IMR-90 (cell line): ENCODE measurements around the gene KPNA2. TPM values are rescaled to one million over a fixed set of nuclear protein-coding genes. Genes with fewer than 3 reads are reported as not detected.
A peak's percentile ranks its signal among the peaks of the same experiment; 100 is the strongest.

Experiments
- ATAC-seq: fragments of 200-7000 bp; cut with Tn5 transposase; 2 replicates; pipeline ENCODE4 v1.9.1; 2020; ENCODE audit warnings: low read depth, mild to moderate bottlenecking, moderate library complexity
- BruUV-seq: library from RNA; stranded (reverse); fragments of 400-500 nt; replicated peaks from 2 replicates; lab custom pipeline; 2021; lab: Mats Ljungman, UMichigan
- CTCF ChIA-PET: fragments of 300-600 bp; formaldehyde crosslinking; extraction: SDS; loops from one replicate; lab custom pipeline; 2021; ENCODE audit warnings: antibody characterized with exemption; lab: Yijun Ruan, JAX
- POLR2A ChIA-PET: fragments of 300-600 bp; sonication (Branson Sonifier 250); formaldehyde crosslinking; loops from one replicate; lab custom pipeline; 2022; ENCODE audit warnings: antibody characterized with exemption; ENCODE audit not compliant: unreplicated experiment; lab: Charles Lee
- DNase-seq: peaks from one replicate; pipeline ENCODE4 v3.0.0; 2013
- H2AFZ ChIP-seq: replicated peaks from 2 replicates; pipeline ENCODE3; 2013; ENCODE audit warnings: low read length, mild to moderate bottlenecking; ENCODE audit not compliant: poor library complexity
- H2AK5ac ChIP-seq: 2 replicates; pipeline ENCODE4 v1.6.1; 2013; ENCODE audit warnings: low read depth, low read length, inconsistent platforms
- H2AK9ac ChIP-seq: replicated peaks from 2 replicates; pipeline ENCODE3; 2013; ENCODE audit warnings: mild to moderate bottlenecking, low read depth, low read length, moderate library complexity; ENCODE audit not compliant: poor library complexity
- H2BK120ac ChIP-seq: 2 replicates; pipeline ENCODE4 v1.6.1; 2013; ENCODE audit warnings: low read depth, low read length, inconsistent platforms
- H2BK15ac ChIP-seq: 3 replicates; pipeline ENCODE4 v1.6.1; 2013; ENCODE audit warnings: low read depth, low read length, inconsistent platforms
- H2BK20ac ChIP-seq: 2 replicates; pipeline ENCODE4 v1.6.1; 2013; ENCODE audit warnings: low read depth, mild to moderate bottlenecking, inconsistent platforms, low read length, moderate library complexity
- H2BK5ac ChIP-seq: 2 replicates; pipeline ENCODE4 v1.6.1; 2013; ENCODE audit warnings: mild to moderate bottlenecking, low read depth, low read length, inconsistent platforms; ENCODE audit not compliant: poor library complexity, severe bottlenecking
- H3K14ac ChIP-seq: replicated peaks from 2 replicates; pipeline ENCODE4 v1.6.1; 2013; ENCODE audit warnings: low read depth, low read length, inconsistent platforms
- H3K18ac ChIP-seq: 2 replicates; pipeline ENCODE4 v1.6.1; 2013; ENCODE audit warnings: low read depth, low read length, control low read depth
- H3K23ac ChIP-seq: 2 replicates; pipeline ENCODE4 v1.6.1; 2013; ENCODE audit warnings: low read depth, low read length, inconsistent platforms
- H3K27ac ChIP-seq: 2 replicates; pipeline ENCODE4 v1.5.1; 2013; ENCODE audit warnings: mild to moderate bottlenecking, control low read depth, low read length; ENCODE audit not compliant: insufficient read depth
- H3K27me3 ChIP-seq: 2 replicates; pipeline ENCODE4 v1.6.1; 2013; ENCODE audit warnings: low read length; ENCODE audit not compliant: control insufficient read depth, insufficient read depth
- H3K36me3 ChIP-seq: 2 replicates; pipeline ENCODE4 v1.6.1; 2013; ENCODE audit warnings: low read length, mixed read lengths; ENCODE audit not compliant: control insufficient read depth, insufficient read depth
- H3K4ac ChIP-seq: 2 replicates; pipeline ENCODE4 v1.6.1; 2013; ENCODE audit warnings: low read depth, low read length, inconsistent platforms
- H3K4me1 ChIP-seq: 2 replicates; pipeline ENCODE4 v1.6.1; 2013; ENCODE audit warnings: low read length, mixed read lengths; ENCODE audit not compliant: control insufficient read depth, insufficient read depth
- H3K4me2 ChIP-seq: 2 replicates; pipeline ENCODE4 v1.6.1; 2013; ENCODE audit warnings: low read depth, mild to moderate bottlenecking, control low read depth, low read length, moderate library complexity
- H3K4me3 ChIP-seq: 2 replicates; pipeline ENCODE4 v1.5.1; 2013; ENCODE audit warnings: low read depth, mild to moderate bottlenecking, control low read depth, low read length, moderate library complexity; ENCODE audit not compliant: insufficient read depth
- H3K56ac ChIP-seq: 2 replicates; pipeline ENCODE4 v1.6.1; 2013; ENCODE audit warnings: low read length, inconsistent platforms; ENCODE audit not compliant: insufficient read depth; ENCODE audit errors: extremely low read depth
- H3K79me1 ChIP-seq, 2 experiments: 2 replicates each; pipeline ENCODE4 v1.6.1; 2013; ENCODE audit warnings: low read length in 2 of 2, inconsistent platforms in 1 of 2, low read depth in 1 of 2
- H3K9ac ChIP-seq: 2 replicates; pipeline ENCODE4 v1.6.1; 2013; ENCODE audit warnings: low read depth, low read length, control low read depth
- H3K9me1 ChIP-seq: 2 replicates; pipeline ENCODE4 v1.6.1; 2013; ENCODE audit warnings: low read length, inconsistent platforms; ENCODE audit not compliant: insufficient read depth
- H3K9me3 ChIP-seq: 2 replicates; pipeline ENCODE4 v1.6.1; 2013; ENCODE audit warnings: low read length; ENCODE audit not compliant: control insufficient read depth, insufficient read depth
- H4K20me1 ChIP-seq: 2 replicates; pipeline ENCODE4 v1.6.1; 2013; ENCODE audit warnings: low read length, inconsistent platforms; ENCODE audit not compliant: insufficient read depth
- H4K5ac ChIP-seq: 2 replicates; pipeline ENCODE4 v1.6.1; 2013; ENCODE audit warnings: mild to moderate bottlenecking, low read depth, low read length, control low read depth
- H4K8ac ChIP-seq, 2 experiments: 2 replicates each; pipeline ENCODE4 v1.6.1; 2013; ENCODE audit warnings: low read depth in 2 of 2, low read length in 2 of 2, control low read depth in 1 of 2, inconsistent platforms in 1 of 2
- H4K91ac ChIP-seq: 2 replicates; pipeline ENCODE4 v1.6.1; 2013; ENCODE audit warnings: low read depth, low read length, inconsistent platforms; ENCODE audit not compliant: insufficient read depth
- BHLHE40 ChIP-seq: fragments of 150-350 bp; IDR thresholded peaks from 2 replicates; pipeline ENCODE4 v1.6.1; 2016; ENCODE audit warnings: mild to moderate bottlenecking, low read depth, low read length
- CEBPB ChIP-seq: IDR thresholded peaks from 2 replicates; pipeline ENCODE4 v1.6.1; 2012; ENCODE audit warnings: low read depth, low read length, improper control_type of control experiment
- CHD1 ChIP-seq: IDR thresholded peaks from 2 replicates; pipeline ENCODE4 v1.6.1; 2012; ENCODE audit warnings: low read depth, low read length, improper control_type of control experiment
- CTCF ChIP-seq: conservative IDR thresholded peaks from 2 replicates; pipeline ENCODE4 v1.5.1; 2012; ENCODE audit warnings: mild to moderate bottlenecking, low read depth, low read length, improper control_type of control experiment
- ELK1 ChIP-seq: fragments of 150-350 bp; IDR thresholded peaks from 2 replicates; pipeline ENCODE4 v1.6.1; 2016; ENCODE audit warnings: low read depth, mild to moderate bottlenecking, low read length, moderate library complexity, borderline replicate concordance
- FOS ChIP-seq: fragments of 150-350 bp; IDR thresholded peaks from 2 replicates; pipeline ENCODE4 v1.6.1; 2016; ENCODE audit warnings: low read depth, low read length
- MAFK ChIP-seq: IDR thresholded peaks from 2 replicates; pipeline ENCODE4 v1.6.1; 2012; ENCODE audit warnings: low read depth, low read length, improper control_type of control experiment
- MAZ ChIP-seq: IDR thresholded peaks from 2 replicates; pipeline ENCODE4 v1.6.1; 2012; ENCODE audit warnings: low read depth, mild to moderate bottlenecking, low read length, improper control_type of control experiment, moderate library complexity, borderline replicate concordance
- MXI1 ChIP-seq: IDR thresholded peaks from 2 replicates; pipeline ENCODE4 v1.6.1; 2012; ENCODE audit warnings: low read depth, mild to moderate bottlenecking, low read length, moderate library complexity, borderline replicate concordance
- NFE2L2 ChIP-seq: fragments of 150-350 bp; IDR thresholded peaks from 2 replicates; pipeline ENCODE4 v1.6.1; 2016; ENCODE audit warnings: low read depth, mild to moderate bottlenecking, low read length
- POLR2A ChIP-seq: IDR thresholded peaks from 2 replicates; pipeline ENCODE4 v1.6.1; 2012; ENCODE audit warnings: mild to moderate bottlenecking, low read depth, low read length
- RAD21 ChIP-seq: IDR thresholded peaks from 2 replicates; pipeline ENCODE4 v1.6.1; 2012; ENCODE audit warnings: low read length, improper control_type of control experiment
- RCOR1 ChIP-seq: IDR thresholded peaks from 2 replicates; pipeline ENCODE4 v1.6.1; 2012; ENCODE audit warnings: mild to moderate bottlenecking, low read length, improper control_type of control experiment; ENCODE audit not compliant: insufficient replicate concordance
- RFX5 ChIP-seq: IDR thresholded peaks from 2 replicates; pipeline ENCODE4 v1.8.0; 2012; ENCODE audit warnings: low read depth, mild to moderate bottlenecking, low read length, moderate library complexity
- SMC3 ChIP-seq: fragments of 150-350 bp; IDR thresholded peaks from 2 replicates; pipeline ENCODE4 v1.6.1; 2016; ENCODE audit warnings: low read depth, mild to moderate bottlenecking, antibody characterized with exemption, low read length, moderate library complexity
- USF2 ChIP-seq: fragments of 150-350 bp; IDR thresholded peaks from 2 replicates; pipeline ENCODE4 v1.6.1; 2017; ENCODE audit warnings: mild to moderate bottlenecking, antibody characterized with exemption, low read length, low read depth
- WGBS, 2 experiments: methylation state at CpG; one replicate each; pipeline versions ENCODE4 v1.1.5 to v1.1.7; 2013; ENCODE audit warnings: missing lambda C conversion rate in 2 of 2; ENCODE audit not compliant: insufficient read length in 1 of 2; ENCODE audit errors: extremely low coverage in 2 of 2; 5-methylcytosine and 5-hydroxymethylcytosine counted together
- dilution Hi-C: fragments of 300-500 bp; cut with HindIII; formaldehyde crosslinking; loops from one replicate; pipeline ENCODE4 v1.14.3; 2018; ENCODE audit warnings: low sequenced_read_pairs; ENCODE audit not compliant: unreplicated experiment
- in situ Hi-C: fragments of 300-500 bp; cut with MboI; formaldehyde crosslinking; loops from 3 replicates; pipeline ENCODE4 v1.14.3; 2019; ENCODE audit warnings: low sequenced_read_pairs, inconsistent platforms, mixed read lengths
- intact Hi-C: fragments of 100-400 bp; cut with micrococcal nuclease; formaldehyde crosslinking; loops from 2 replicates; pipeline ENCODE4 v1.10.0; 2022
- polyA plus RNA-seq, 3 experiments: library from polyadenylated mRNA; depleted of rRNA; stranded (reverse); fragments of >200 nt; gene quantifications; 2 replicates each; pipeline ENCODE4 v1.2.3, GENCODE V29; 2012; ENCODE audit warnings: low replicate concordance in 1 of 3
- total RNA-seq: library from RNA; depleted of rRNA; stranded (reverse); fragments of >200 nt; gene quantifications from 2 replicates; pipeline ENCODE4 v1.2.3, GENCODE V29; 2012

Gene KPNA2
- total and polyA plus RNA-seq, 2 of the 4 experiments (the other 2 are of a cell fraction), result 135 to 262 TPM

GRCh38 chr17:68015081-68015723 is 20.3 kb upstream of the KPNA2 start:
- intact Hi-C loops (no loop called here), in situ Hi-C loops (no loop called here), dilution Hi-C loops (no loop called here)
- WGBS, 2 experiments, result 80% methylated on average over 1 of the region's 11 CpGs; no CpG with 5 or more reads in 1 of the 2 experiments
- Histone ChIP-seq H2AFZ (peak overlapping the region; percentile 58), H2AK9ac (no peak overlapping the region), H3K4me3 (no peak overlapping the region), H3K9ac (no peak overlapping the region), H3K9me3 (no peaks in the 10 kb centered on the region), H3K14ac (no peak overlapping the region), H2BK120ac (no peak overlapping the region), H3K4me2 (no peak overlapping the region), H4K20me1 (peaks cover 5% of the 10 kb centered on the region; the same call in 1 of the 2 replicates), H2AK5ac (no peak overlapping the region), H3K56ac (no peak overlapping the region), H3K4ac (no peak overlapping the region), H3K27me3 (peaks cover 7% of the 10 kb centered on the region), H3K79me1 (no peaks in the 10 kb centered on the region), H4K5ac (no peak overlapping the region), H3K4me1 (no peaks in the 10 kb centered on the region), H4K8ac (no peak overlapping the region), H3K27ac (no peak overlapping the region), H2BK15ac (no peak overlapping the region), H4K91ac (no peak overlapping the region), H3K36me3 (no peaks in the 10 kb centered on the region), H3K23ac (no peak overlapping the region), H3K18ac (no peak overlapping the region), H2BK20ac (no peak overlapping the region), H3K9me1 (no peaks in the 10 kb centered on the region), H2BK5ac (no peak overlapping the region)
- BruUV-seq, result no TSS peak
- no peak for ATAC-seq
- no peak for DNase-seq
- ChIA-PET POLR2A (no interaction called here), CTCF (interaction anchor here (1.0 kb wide), 1 partner anchor 12 kb away, joined by 3 read pairs; no protein-coding TSS in a partner anchor)
- TF ChIP-seq BHLHE40, result no peak
- TF ChIP-seq MXI1, result no peak
- TF ChIP-seq SMC3, result no peak
- no peak for TF ChIP-seq MAFK
- no peak for TF ChIP-seq FOS
- no peak for TF ChIP-seq RCOR1
- TF ChIP-seq MAZ, result no peak
- no peak for TF ChIP-seq ELK1
- TF ChIP-seq RAD21, result no peak
- no peak for TF ChIP-seq RFX5
- TF ChIP-seq USF2, result no peak
- TF ChIP-seq NFE2L2, result no peak
- no peak for TF ChIP-seq POLR2A
- TF ChIP-seq CTCF, result no peak
- no peak for TF ChIP-seq CEBPB
- no peak for TF ChIP-seq CHD1
